GM18861 (cell line): Measurements from ENCODE around the gene CRABP1.

Experiments used
- ATAC-seq: cut with Tn5 transposase; IDR thresholded peaks from one replicate; pipeline ENCODE4 v1.9.1; 2021; ENCODE audit not compliant: unreplicated experiment

CRABP1 gene

DNA sequence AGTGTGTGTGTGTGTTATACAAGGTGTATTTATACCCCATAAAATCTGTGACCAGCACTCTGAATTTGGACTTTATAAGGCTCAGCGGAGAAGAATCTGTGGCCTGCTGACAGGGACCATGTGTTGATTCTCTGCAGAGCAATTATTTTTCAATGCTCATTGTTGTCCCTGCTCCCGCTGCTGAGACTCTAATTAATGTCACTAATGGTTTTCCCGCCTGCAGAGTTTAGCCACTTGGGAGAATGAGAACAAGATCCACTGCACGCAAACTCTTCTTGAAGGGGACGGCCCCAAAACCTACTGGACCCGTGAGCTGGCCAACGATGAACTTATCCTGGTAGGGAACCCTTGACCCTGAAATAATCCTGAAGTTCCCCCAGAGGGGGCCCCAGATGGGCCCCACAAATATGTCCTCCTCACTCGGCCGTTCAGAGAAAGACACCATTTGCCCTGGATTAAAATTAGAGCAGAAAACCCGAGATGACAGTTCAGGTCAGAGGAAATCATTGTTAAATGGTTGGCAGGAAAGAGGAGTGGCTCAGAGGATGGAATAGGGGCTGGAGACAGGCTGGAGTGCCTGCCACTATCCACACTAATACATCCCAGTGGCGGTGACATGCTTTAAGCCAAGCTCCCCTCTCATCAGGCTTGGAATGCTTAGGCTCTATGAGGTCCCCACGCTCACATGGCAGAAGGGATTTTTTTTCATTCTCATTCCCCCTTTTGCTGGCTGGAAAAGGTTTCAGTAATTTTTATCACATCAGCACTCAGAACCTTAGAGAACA lies 3.3 kb downstream of the CRABP1 start:
- no peak for ATAC-seq

DNA sequence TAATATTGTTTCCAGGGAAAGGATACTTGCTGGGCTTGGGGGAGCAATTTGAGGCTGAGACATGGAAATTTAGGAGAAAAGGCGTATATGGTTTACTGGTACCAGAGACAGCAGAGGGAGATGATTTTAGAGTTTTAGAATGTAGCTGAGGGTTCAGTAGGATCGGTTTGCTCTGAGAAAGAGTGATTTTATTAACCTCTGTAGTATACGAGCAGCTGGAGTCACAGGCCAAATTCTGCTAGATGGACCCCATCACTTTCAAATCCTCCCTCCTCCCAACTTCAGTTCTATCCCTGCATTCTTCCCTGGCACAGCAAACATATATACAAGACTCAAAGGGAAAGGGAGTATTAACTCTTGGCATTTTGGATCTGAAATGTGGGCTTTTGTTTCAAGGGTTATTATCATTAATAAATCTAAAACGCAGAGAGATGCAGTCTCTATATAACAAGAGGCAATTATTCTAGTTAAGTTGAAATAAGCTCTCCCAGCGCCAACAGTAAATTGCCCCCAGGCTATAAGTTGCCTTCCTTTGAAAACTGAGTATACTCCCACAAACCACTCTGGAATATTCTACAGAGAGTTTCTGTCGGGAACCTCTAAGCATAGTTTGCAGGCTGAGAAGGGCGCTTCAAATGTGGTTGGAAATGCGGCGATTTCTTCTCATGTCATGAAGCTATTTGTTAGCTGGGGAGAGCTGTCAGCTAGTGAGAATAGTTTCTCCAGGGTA lies 5.4 kb downstream of the CRABP1 start:
- ATAC-seq: no peak

DNA sequence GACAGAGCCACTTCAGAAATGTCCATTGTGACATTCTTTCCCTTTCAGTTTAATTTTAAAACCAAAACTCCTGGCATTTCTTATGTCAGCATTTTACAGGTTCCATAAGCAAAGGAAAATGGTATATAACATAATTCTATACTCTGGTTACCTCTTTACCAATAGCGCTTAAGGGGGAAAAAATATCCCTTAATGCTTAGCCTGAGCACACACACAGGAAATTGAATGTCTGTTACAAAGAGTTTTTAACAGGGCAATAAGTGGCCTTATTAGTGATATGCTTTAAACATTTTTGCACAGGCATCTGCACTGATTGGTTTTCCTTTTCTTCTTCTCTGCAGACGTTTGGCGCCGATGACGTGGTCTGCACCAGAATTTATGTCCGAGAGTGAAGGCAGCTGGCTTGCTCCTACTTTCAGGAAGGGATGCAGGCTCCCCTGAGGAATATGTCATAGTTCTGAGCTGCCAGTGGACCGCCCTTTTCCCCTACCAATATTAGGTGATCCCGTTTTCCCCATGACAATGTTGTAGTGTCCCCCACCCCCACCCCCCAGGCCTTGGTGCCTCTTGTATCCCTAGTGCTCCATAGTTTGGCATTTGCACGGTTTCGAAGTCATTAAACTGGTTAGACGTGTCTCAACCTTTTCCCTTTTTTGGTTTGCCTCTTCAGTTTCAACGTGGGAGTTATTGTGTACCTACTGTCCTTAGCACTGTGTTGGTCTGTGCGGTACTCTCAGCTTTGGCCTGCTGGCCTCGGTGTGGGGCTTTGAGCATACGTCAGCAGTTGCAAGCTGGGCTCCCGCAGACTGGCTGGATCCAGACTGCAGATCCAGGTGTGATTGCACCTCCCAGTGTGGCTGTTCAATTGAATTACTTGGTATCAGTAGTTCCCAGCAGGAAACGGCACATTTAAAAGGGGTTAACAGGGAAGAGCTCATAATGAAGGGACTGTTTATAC lies 7.7 kb downstream of the CRABP1 start:
- ATAC-seq: no peak

DNA sequence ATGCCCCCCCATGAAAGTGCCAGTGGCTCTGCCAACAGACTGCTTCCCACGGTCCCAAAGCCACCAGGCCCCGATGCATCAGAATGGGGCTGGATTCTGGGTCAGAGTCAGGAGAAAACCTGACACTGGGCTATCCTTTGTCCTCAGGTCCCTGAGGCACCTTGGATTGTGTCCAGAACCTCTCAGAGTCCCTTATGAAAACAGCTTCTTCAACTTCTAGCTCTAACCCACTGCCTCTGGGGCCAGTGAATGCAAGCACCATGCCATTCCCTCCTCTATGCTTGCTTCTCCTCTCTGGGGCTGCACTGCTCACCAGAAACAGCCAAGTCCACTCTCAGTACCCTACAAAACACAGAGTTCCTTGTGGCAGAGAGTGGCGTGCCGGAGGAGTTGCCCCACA lies 9.9 kb downstream of the CRABP1 start:
- ATAC-seq: no peak

DNA sequence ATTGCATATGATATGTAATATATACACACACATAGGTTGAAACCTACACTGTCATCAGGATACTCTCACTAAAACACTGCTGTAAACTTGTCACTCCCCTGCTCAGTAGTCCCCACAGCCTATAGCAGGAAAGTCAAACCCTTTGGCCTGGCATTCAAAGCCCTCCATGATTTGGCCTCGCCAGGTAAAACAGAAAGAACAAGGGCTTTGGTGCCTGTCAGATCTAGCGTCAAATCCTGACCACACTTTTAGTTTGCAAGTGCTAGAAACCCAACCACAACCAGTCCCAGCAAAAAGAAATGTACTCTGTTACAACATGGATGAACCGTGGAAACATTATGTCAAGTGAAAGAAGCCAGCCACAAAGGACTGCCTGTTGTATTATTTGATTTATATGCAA lies 11.4 kb downstream of the CRABP1 start:
- ATAC-seq: no peak

DNA sequence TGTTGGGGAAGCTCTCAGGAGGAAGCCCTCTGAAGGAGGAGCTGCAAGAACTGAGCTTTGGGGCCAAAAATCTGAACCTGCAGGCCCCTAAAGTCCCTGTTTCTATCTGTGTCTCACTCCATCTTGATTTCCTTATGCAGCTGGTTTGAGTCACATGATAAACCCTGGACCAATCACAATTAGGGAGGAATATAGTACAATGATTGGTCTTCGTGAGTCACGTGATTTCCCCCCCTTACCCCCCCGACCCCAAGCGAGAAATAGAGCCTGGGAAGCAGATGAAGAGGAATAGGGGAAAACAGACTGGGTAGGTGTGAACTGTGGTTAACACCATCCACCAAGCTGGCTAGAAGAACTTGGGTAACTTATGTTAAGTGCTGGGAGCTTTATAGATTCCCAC lies 12.9 kb downstream of the CRABP1 start:
- no peak for ATAC-seq

DNA sequence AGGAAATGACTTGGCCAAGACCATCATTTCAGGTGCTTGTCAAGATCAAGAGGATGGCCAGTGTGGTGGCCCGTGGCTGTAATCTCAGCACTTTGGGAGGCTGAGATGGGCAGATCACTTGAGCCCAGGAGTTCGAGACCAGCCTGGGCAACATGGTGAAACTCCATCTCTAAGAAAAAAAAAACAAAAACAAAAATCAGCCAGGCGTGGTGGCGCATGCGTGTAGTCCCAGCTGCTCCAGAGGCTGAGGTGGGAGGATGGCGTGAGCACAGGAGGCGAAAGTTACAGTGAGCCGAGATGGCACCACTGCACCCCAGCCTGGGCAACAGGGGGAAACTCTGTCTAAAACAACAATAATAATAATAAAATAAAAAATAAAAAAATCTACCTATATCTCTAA lies 15.0 kb downstream of the CRABP1 start:
- no peak for ATAC-seq

DNA sequence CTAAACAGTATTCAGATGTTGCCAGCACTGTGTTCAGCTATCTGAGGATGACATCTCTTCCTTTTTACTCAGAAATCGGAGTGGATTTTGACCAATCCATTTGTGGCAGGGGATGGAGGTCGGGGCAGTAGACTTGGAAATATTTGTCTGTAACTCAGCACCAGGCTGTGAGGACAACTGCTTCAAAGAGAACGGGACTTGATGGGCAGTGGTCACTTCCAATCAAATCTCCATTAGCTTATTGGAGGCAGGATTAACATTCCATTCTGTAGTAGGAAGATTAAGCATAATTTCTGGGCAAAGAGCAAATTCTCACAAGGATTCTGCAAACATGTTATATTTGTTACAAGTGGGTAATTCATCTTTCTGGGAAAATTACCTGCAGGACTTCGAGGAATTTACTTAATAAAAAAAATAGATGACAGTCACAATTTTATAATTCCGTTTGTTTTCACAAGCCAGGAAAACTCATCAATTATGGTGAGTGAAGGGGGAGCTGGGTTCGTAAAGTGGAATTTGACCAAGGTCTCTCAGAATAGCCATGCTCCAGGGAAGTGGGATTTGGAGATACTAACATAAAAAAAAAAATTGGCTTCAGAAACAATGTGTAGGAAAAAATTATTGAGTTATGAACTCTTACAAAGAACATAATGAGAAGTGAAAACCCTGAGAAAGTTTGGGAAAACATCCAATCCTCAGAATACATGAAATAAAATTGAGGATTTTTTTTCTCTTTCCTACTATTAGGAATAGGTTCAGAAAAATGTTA lies 18.1 kb downstream of the CRABP1 start:
- no peak for ATAC-seq

DNA sequence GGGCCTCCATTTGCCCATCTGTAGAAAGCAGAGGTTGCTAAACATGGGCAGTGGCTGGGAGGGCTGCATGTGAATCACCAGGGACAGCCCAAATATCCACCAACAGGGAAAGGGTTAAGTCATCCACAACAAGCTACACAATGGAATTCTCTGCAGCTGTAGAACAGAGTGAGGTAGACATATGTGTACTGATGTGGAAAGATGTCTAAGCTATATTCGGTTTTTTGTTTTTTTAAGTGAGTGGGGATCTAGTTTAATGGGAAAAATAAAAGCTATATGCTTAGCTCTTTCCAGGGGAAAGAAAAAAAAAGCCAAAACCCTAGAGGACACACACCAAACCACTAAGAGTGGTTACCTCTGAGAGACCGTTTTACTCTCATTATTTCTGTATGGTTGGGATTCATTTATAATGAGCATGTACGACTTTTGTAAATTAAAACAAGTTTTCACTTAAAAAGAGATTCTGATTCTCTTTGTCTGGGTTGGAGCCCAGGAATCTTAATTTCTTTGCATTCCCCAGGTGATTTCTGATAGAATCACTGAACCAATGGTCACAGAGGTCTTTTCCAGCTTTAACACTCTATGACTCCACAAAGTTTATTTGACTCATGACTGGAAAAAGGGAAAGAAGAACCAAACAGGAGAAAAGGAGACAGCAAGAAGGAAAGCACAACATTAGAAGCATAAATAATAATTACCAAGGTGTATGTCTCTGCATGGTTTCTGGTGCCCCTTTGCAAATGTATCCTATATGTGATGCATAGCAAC lies 19.1 kb downstream of the CRABP1 start:
- no peak for ATAC-seq

DNA sequence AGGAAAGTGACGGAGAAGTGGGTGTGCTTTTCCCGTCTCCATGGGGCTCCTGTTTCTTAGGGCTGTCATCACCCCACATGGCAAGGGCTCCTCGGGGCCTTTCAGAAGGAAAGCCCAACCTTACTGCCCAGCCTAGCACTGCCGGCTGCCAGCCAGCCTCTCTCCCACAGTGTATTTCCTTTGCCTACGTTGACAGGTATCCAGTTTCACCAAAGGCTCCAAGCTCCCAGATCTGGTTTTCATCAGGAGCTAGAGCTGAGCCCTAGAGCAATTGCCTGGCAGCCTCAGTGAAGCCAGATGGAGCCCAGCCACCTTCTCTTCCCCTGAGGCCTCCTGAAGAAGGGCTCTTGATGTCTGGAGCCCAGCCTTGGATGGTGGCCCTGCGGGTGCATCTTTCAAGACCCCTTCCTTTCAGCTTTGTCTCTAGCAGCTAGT lies 20.2 kb downstream of the CRABP1 start:
- ATAC-seq: no peak

DNA sequence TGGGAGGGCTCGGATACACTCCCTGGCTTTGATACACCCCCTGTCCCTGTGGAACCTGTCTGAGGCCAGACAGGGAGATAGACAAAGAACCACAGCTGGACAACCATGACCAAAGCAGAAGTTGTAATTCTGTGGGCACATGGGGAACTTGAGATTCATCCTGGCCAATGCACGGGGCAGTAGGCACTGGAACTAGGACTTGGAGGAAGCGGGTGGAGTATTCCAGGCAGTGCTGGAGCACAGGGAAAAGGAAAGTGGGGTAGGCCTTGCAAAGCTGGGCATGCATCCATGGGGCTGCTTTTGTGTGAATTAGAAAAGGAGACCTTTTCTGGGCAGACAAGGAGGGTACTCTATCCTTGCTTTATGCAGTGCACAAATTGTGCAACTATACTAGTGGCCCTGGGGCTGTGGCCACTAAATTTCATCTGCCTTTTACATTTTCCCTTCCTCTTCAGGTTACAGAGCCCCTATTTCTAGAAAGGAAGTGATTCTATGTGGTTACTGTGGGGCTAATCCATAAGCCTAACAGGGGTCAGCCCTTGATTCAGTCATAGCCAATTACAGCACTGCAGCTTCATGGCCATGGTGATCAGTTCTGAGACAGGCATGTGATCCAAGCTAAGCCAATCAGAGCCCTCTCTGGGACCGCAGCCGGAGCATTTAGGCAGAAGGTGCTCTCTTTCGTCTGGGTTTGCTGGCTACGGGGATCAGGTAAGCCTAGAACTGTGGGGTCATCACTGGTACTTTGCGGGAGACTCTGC lies 21.0 kb downstream of the CRABP1 start:
- no peak for ATAC-seq

DNA sequence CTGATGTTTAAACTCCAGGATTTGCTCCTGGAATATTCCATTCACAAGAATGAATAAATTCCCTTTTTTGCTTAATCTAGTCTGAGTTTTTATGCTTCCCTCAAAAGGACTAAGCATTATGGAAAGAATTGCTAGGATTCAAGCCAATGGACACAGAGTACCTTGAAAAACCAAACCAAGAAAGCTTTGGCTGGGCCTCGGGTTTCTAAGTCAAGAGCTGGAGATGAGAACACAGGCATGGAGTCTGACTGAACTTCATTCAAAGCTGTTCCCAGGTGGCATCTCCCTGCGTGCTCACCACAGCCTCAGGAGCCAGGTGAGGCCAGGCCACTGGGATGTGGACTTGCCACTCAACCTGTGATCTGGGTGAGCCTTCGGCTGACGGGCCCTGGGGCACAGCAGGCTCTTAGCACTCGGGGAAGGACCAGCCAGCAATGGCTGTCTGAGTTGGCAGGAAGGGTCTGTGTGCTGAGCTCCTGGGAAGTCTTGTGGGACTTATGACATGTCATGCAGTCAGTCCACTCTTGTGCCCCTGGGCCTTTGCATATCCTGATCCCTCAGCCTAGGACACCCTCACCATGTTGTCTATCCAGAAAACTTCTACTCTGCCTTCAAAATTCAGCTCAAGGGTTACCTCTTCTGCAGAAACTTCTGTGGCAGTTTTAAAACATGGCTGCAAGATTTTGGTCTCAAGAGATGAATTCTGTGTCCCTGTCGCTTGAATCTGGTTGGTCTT lies 21.8 kb downstream of the CRABP1 start:
- no peak for ATAC-seq

DNA sequence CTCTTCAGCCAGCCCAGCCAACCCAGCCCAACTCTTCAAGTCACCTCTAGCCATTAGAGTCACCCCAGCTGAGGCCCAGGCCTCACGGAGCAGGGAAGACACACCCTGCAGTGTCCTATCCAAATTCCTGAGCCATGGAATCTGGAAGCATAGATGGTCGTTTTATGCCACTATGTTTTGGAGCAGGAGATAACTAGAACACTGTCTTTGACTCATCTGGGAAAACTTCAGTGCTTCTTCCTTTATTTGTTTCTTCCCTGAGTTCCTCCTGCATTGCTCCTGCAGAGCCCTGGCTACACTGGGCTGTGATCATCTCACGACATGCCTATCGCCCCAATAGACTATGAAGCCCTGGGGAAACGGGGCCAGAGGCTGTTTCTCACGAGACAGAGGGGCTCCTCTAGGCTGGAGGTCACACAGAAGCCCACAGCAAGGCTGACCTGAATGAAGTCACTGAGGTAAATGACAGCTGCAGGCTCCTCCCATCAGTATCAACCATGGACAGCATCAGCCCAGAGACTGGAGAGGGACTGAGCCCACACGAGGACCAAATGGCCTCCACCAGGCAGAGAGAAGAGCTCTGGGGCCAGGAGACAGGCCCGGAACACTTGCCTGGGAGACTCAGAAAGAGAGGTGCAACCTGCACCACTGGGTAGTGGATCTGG lies 22.7 kb downstream of the CRABP1 start:
- ATAC-seq: no peak

DNA sequence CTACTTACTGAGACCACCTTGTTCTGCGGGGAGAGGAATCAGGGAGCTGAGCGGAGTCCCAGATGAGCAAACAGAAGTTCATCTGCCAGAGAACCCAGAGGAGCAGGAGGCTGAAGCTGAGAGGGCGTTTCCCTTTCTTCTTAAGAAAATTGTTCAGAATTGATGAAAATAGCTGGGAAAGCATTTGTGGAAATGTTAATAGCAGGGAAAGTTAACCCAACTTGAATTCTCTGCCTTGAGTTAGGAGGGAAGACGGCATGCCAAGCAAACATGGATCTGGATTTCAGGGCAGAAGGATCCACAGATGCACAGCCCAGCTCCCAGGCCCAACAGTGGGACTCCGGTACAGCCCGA lies 23.2 kb downstream of the CRABP1 start:
- ATAC-seq: no peak

DNA sequence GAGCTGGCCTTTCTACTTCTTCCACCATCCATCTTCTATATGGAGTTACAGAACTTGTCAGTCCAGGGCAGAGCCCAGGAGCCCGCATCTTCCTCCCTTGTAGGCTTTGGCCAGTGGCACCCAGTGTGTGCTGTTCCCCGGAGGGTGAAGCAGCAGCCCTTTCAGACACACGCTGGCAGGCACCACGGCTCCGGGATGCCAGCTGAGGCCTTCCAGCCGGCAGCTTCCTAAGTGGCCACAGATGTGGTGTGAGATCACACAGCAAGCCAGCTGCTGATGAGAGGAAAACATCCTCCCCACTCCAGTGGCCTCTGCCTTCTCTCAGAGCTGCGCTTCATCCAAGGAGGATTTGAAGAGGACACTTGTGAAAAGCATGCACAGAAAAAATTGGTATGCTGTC lies 24.1 kb downstream of the CRABP1 start:
- no peak for ATAC-seq

DNA sequence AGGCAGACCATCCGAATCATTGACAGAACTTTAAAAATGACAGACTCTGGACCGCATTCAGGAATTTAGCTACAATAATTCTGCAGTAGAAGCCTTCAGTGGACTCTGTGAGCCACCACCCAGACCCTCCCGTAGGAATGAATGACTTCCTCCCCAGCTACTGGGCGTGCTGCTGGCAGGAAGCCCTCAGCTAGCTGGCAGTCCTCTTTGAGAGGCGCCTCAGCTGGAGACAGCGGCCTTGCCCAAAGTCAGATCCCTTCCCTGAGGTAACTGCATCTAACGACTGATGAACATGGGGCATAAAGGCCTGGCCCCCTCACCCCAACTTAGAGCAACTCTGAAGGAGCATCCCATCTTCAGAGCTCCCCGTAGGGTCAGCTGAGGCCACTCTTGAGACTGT lies 25.8 kb downstream of the CRABP1 start:
- ATAC-seq: no peak

DNA sequence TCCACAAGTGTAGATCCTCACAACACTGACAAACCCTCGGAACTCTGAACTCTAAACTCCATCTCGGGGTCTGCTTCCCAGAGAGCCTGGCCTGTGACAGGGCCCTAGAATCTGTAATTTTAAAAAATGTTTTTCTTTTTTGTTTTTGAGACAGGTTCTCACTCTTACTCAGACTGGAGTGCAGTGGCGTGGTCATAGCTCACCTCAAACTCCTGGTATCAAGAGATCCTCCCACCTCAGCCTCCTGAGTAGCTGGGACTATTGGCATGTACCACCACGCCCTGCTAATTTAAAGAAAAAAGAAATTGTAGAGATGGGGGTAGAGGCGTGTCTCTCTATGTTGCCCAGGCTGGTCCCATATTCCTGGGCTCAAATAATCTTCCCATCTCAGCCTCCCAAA lies 26.2 kb downstream of the CRABP1 start:
- ATAC-seq: no peak

DNA sequence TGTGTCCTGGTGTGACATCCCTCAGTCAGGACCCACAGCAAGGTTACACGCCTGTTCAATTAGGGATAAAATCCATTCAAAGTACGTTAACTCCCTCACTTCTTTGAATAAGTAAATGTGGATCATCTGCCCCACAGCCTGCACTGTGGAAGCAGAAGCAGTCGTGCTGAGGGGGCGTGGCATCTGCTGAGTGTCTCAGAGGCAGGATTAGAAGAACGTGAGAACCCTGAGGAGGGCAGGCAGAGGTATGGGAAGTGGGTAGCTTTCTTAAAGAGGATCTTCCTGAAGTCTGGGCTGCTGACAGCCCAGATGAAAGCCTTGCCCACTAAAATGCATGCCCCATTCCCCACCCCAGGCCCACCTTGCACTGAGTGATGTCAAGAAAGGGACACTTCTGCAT lies 28.5 kb downstream of the CRABP1 start:
- no peak for ATAC-seq
